Measurements from ENCODE around the gene ADCY5. TPM values are rescaled to one million over a fixed set of nuclear protein-coding genes. Genes with fewer than 3 reads are reported as not detected.

Gene ADCY5
- total RNA-seq, 2 donors from 2014 or later = 12.9 to 69.6 TPM

GRCh38 chr3:123343296-123344174, 105.4 kb downstream of the ADCY5 start:
- Histone ChIP-seq H3K27ac (peak overlapping the region; percentile 2 to 31), H3K4me1 (replicated peaks) (no peaks in the 10 kb centered on the region)

GRCh38 chr3:123342631-123343080, 106.2 kb downstream of the ADCY5 start:
- Histone ChIP-seq H3K36me3 (no peaks in the 10 kb centered on the region), H3K4me1 (replicated peaks) (no peaks in the 10 kb centered on the region), H3K4me3 (no peak overlapping the region), H3K9me3 (no peaks in the 10 kb centered on the region), H3K27ac (peak overlapping the region in 1 of 2 donors; percentile 1), H3K27me3 (replicated peaks; ENCODE audit: insufficient read depth) (no peaks in the 10 kb centered on the region)
- TF ChIP-seq POLR2AphosphoS5 (IDR thresholded peaks at IDR 0.05) (no peak), CTCF (IDR thresholded peaks at IDR 0.05) (no peak), POLR2A (IDR thresholded peaks at IDR 0.05) (no peak)
- 95% methylated on average over 8 of the region's 8 CpGs for WGBS
- no peak for DNase-seq (ENCODE audit: low spot score)
- intact Hi-C loops (cut with DNase I) = no loop called here

More at GRCh38 chr3:123343296-123344174, 105.4 kb downstream of the ADCY5 start:
- no peak for DNase-seq (ENCODE audit: low spot score)
- Histone ChIP-seq H3K27me3 (replicated peaks; ENCODE audit: insufficient read depth) (no peaks in the 10 kb centered on the region), H3K4me3 (no peak overlapping the region), H3K9me3 (no peaks in the 10 kb centered on the region), H3K36me3 (no peaks in the 10 kb centered on the region)
- intact Hi-C loops (cut with DNase I) = no loop called here
- 71% methylated on average over 15 of the region's 15 CpGs for WGBS
- TF ChIP-seq POLR2A (IDR thresholded peaks at IDR 0.05) (no peak), POLR2AphosphoS5 (IDR thresholded peaks at IDR 0.05) (no peak)

- Histone ChIP-seq H3K27me3 (replicated peaks; ENCODE audit: insufficient read depth) (no peaks in the 10 kb centered on the region), H3K9me3 (no peaks in the 10 kb centered on the region), H3K27ac (peak overlapping the region in 1 of 2 donors; percentile 1), H3K4me1 (replicated peaks) (no peaks in the 10 kb centered on the region), H3K4me3 (no peak overlapping the region), H3K36me3 (no peaks in the 10 kb centered on the region)
- TF ChIP-seq CTCF (IDR thresholded peaks at IDR 0.05) (peak in 1 of 4 experiments; percentile 17), POLR2AphosphoS5 (IDR thresholded peaks at IDR 0.05) (no peak)
- WGBS = 75% methylated on average over 16 of the region's 16 CpGs
- intact Hi-C loops (cut with DNase I) = no loop called here
- no peak for DNase-seq (ENCODE audit: low spot score)
Observed at GRCh38 chr3:123341871-123342630, 106.8 kb downstream of the ADCY5 start.

GRCh38 chr3:123340336-123340735, 108.6 kb downstream of the ADCY5 start:
- TF ChIP-seq POLR2AphosphoS5 (IDR thresholded peaks at IDR 0.05) (no peak), CTCF (IDR thresholded peaks at IDR 0.05) (no peak)
- intact Hi-C loops (cut with DNase I) = no loop called here
- Histone ChIP-seq H3K27ac (no peak overlapping the region), H3K27me3 (replicated peaks; ENCODE audit: insufficient read depth) (no peaks in the 10 kb centered on the region), H3K4me1 (replicated peaks) (no peaks in the 10 kb centered on the region), H3K9me3 (no peaks in the 10 kb centered on the region), H3K4me3 (no peak overlapping the region), H3K36me3 (no peaks in the 10 kb centered on the region)
- WGBS = 78% methylated on average over 4 of the region's 4 CpGs
- no peak for DNase-seq (ENCODE audit: low spot score)

GRCh38 chr3:123339302-123339701, 109.6 kb downstream of the ADCY5 start:
- no peak for DNase-seq (ENCODE audit: low spot score)
- 84% methylated on average over 3 of the region's 3 CpGs for WGBS
- no peak overlapping the region for H3K4me3 ChIP-seq
- H3K27me3 ChIP-seq (replicated peaks; ENCODE audit: insufficient read depth) = no peaks in the 10 kb centered on the region
- peak overlapping the region in 1 of 2 donors; percentile 25 for H3K27ac ChIP-seq
- no peaks in the 10 kb centered on the region for H3K4me1 ChIP-seq (replicated peaks)
- no peaks in the 10 kb centered on the region for H3K36me3 ChIP-seq
- TF ChIP-seq POLR2AphosphoS5 (IDR thresholded peaks at IDR 0.05) (no peak), POLR2A (IDR thresholded peaks at IDR 0.05) (no peak), CTCF (IDR thresholded peaks at IDR 0.05) (no peak)
- no peaks in the 10 kb centered on the region for H3K9me3 ChIP-seq
- intact Hi-C loops (cut with DNase I) = no loop called here

Data from prostate gland (tissue), 2 donors.